ENCODE measurements around the gene RAI1. TPM values are rescaled to one million over a fixed set of nuclear protein-coding genes. Genes with fewer than 3 reads are reported as not detected.
A peak's percentile ranks its signal among the peaks of the same experiment; 100 is the strongest.

The RAI1 gene
- total and polyA plus RNA-seq, 2 of the 13 experiments (the other 11 are each of a cell fraction or from before 2014, with no cell fraction given), result 3.4 to 5.2 TPM

- TF ChIP-seq ZNF318 (CRISPR knock-in tag; IDR thresholded peaks at IDR 0.05) (no peak), CHD4 (IDR thresholded peaks at IDR 0.05; ENCODE audit: borderline replicate concordance, low read length) (peak; percentile 65; the same call in 1 of the 2 replicates), IKZF4 (CRISPR knock-in tag; IDR thresholded peaks at IDR 0.05; ENCODE audit: borderline replicate concordance, low read depth, not compliant biosample characterization) (no peak), ZNF17 (CRISPR knock-in tag; IDR thresholded peaks at IDR 0.05) (no peak), GATAD2A (CRISPR knock-in tag; IDR thresholded peaks at IDR 0.05) (peak; percentile 93), ZNF607 (CRISPR knock-in tag; IDR thresholded peaks at IDR 0.05; ENCODE audit: borderline replicate concordance) (no peak; the same call in 1 of the 2 replicates), XRCC5 (optimal IDR thresholded peaks at IDR 0.05; ENCODE audit: low read length) (peak; percentile 88), ZSCAN22 (CRISPR knock-in tag; IDR thresholded peaks at IDR 0.05) (no peak), SRY (CRISPR knock-in tag; IDR thresholded peaks at IDR 0.05) (no peak), ZMYM3 (CRISPR knock-in tag; IDR thresholded peaks at IDR 0.05) (peak; percentile 97), ZNF724P (CRISPR knock-in tag; IDR thresholded peaks at IDR 0.05; ENCODE audit: borderline replicate concordance) (peak; percentile 77; the same call in 1 of the 2 replicates), ZNF143 (CRISPR knock-in tag; IDR thresholded peaks at IDR 0.05) (no peak; the same call in 1 of the 2 replicates), NONO (IDR thresholded peaks at IDR 0.05) (no peak), NONO (CRISPR knock-in tag; conservative IDR thresholded peaks at IDR 0.05) (peak; percentile 94), ZNF180 (CRISPR knock-in tag; IDR thresholded peaks at IDR 0.05; ENCODE audit: borderline replicate concordance, low read depth) (no peak), ZFP82 (CRISPR knock-in tag; IDR thresholded peaks at IDR 0.05; ENCODE audit: borderline replicate concordance) (no peak), MEF2D (CRISPR knock-in tag; IDR thresholded peaks at IDR 0.05) (peak; percentile 93), HNRNPH1 (optimal IDR thresholded peaks at IDR 0.05; ENCODE audit: low read depth, low read length) (no peak), FOXA3 (CRISPR knock-in tag; IDR thresholded peaks at IDR 0.05) (peak; percentile 92), TRIM24 (CRISPR knock-in tag; IDR thresholded peaks at IDR 0.05) (no peak), ATF1 (CRISPR knock-in tag; IDR thresholded peaks at IDR 0.05) (no peak), ZNF672 (CRISPR knock-in tag; IDR thresholded peaks at IDR 0.05) (no peak)
- TF ChIP-seq, protein P1, sequence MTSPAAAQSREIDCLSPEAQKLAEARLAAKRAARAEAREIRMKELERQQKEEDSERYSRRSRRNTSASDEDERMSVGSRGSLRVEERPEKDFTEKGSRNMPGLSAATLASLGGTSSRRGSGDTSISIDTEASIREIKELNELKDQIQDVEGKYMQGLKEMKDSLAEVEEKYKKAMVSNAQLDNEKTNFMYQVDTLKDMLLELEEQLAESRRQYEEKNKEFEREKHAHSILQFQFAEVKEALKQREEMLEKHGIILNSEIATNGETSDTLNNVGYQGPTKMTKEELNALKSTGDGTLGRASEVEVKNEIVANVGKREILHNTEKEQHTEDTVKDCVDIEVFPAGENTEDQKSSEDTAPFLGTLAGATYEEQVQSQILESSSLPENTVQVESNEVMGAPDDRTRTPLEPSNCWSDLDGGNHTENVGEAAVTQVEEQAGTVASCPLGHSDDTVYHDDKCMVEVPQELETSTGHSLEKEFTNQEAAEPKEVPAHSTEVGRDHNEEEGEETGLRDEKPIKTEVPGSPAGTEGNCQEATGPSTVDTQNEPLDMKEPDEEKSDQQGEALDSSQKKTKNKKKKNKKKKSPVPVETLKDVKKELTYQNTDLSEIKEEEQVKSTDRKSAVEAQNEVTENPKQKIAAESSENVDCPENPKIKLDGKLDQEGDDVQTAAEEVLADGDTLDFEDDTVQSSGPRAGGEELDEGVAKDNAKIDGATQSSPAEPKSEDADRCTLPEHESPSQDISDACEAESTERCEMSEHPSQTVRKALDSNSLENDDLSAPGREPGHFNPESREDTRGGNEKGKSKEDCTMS (CRISPR knock-in tag; conservative IDR thresholded peaks at IDR 0.05), result no peak
Measured at GRCh38 chr17:17830740-17831207, 149.5 kb downstream of the RAI1 start (continued).

Measured in HepG2 (cell line).